GM12892 (cell line): Measurements from ENCODE around the gene SVOP.

ENCODE experiments used
- POLR2A ChIP-seq: IDR thresholded peaks from 2 replicates; pipeline ENCODE4 v1.6.1; 2011; ENCODE audit warnings: low read depth, low read length, control low read depth
- POLR2AphosphoS5 ChIP-seq: IDR thresholded peaks from 2 replicates; pipeline ENCODE4 v1.6.1; 2011; ENCODE audit warnings: low read depth, low read length, control low read depth

DNA sequence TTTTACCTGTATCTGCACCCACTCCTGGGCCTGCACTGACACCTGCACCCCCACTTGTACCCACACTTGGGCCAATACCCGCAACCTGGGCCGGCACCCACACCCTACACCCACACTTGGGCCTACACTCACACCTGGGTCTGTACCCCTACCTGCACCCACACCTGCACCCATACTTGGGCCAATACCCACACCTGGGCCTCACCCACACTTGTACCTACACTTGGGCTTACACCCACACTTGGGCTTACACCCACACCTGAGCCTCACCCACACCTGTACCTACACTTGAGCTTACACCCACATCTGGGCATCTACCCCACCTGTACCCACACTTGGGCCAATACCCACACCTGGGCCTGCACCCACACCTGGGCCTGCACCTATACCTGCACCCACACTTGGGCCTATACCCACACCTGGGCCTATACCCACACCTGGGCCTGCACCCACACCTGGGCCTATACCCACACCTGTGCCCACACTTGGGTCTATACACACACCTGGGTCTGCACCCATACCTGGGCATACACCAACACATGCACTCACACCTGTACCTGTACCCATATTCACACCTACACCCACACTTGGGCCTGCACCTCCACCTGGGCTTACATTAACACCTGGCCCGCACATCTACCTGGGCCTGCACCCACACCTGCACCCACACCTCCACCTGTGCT lies 101.8 kb downstream of the SVOP start:
- TF ChIP-seq POLR2A (no peak), POLR2AphosphoS5 (no peak)
